GM19025 (cell line): Measurements from ENCODE around the gene GRSF1.
"Not testable (repeated sequence)": the region's sequence is repeated elsewhere in the genome, so short reads cannot be mapped to it uniquely, and the experiment has no call there.

ENCODE experiments used
- ATAC-seq: cut with Tn5 transposase; IDR thresholded peaks from one replicate; pipeline ENCODE4 v1.9.1; 2021; ENCODE audit warnings: mild to moderate bottlenecking, low read depth, moderate library complexity; ENCODE audit not compliant: unreplicated experiment

The GRSF1 gene

GRCh38 chr4:70838204-70838603 lies 1.5 kb downstream of the GRSF1 start:
- ATAC-seq, result no peak

- no peak for ATAC-seq
These were observed 3.6 kb downstream of the GRSF1 start for GRCh38 chr4:70836081-70836480.

GRCh38 chr4:70833675-70834074 lies 6.0 kb downstream of the GRSF1 start:
- no peak for ATAC-seq

GRCh38 chr4:70831293-70831692 lies 8.4 kb downstream of the GRSF1 start:
- ATAC-seq, result no peak

- no peak for ATAC-seq
These were observed 9.6 kb downstream of the GRSF1 start for GRCh38 chr4:70830054-70830453.

- no peak for ATAC-seq
These were observed 10.2 kb downstream of the GRSF1 start for GRCh38 chr4:70829492-70829891.

- ATAC-seq, result no peak
These were observed 10.7 kb downstream of the GRSF1 start for GRCh38 chr4:70829015-70829414.

GRCh38 chr4:70818921-70819320 lies 20.8 kb downstream of the GRSF1 start:
- ATAC-seq, result no peak

GRCh38 chr4:70818173-70818855 lies 21.4 kb downstream of the GRSF1 start:
- no peak for ATAC-seq

GRCh38 chr4:70816894-70817293 lies 22.8 kb downstream of the GRSF1 start:
- ATAC-seq, result no peak

- ATAC-seq, result no peak
These were observed 24.3 kb downstream of the GRSF1 start for GRCh38 chr4:70815370-70815769.

- ATAC-seq, result no peak
These were observed 31.5 kb downstream of the GRSF1 start for GRCh38 chr4:70808151-70808550.

- ATAC-seq, result no peak
These were observed 36.6 kb downstream of the GRSF1 start for GRCh38 chr4:70802928-70803580.

- no peak for ATAC-seq
These were observed 38.4 kb downstream of the GRSF1 start for GRCh38 chr4:70801265-70801809.

- ATAC-seq, result no peak
These were observed 46.1 kb downstream of the GRSF1 start for GRCh38 chr4:70793626-70794025.

- ATAC-seq, result no peak
These were observed 51.0 kb downstream of the GRSF1 start for GRCh38 chr4:70788733-70789132.

- ATAC-seq, result no peak
These were observed 52.2 kb downstream of the GRSF1 start for GRCh38 chr4:70787496-70787895.

- ATAC-seq, result no peak
These were observed 56.6 kb downstream of the GRSF1 start for GRCh38 chr4:70783096-70783495.

GRCh38 chr4:70778888-70779422 lies 60.7 kb downstream of the GRSF1 start:
- no peak for ATAC-seq

GRCh38 chr4:70772929-70773555 lies 66.6 kb downstream of the GRSF1 start:
- no peak for ATAC-seq

- ATAC-seq, result not testable (repeated sequence)
These were observed 70.3 kb downstream of the GRSF1 start for GRCh38 chr4:70769396-70769795.
